GM18526 (cell line): ENCODE measurements around the gene DLG2.

Experiments used
- POLR2A ChIP-seq: IDR thresholded peaks from 3 replicates; pipeline ENCODE4 v1.6.1; 2011; ENCODE audit not compliant: insufficient read length; ENCODE audit errors: extremely low read depth

The DLG2 gene

DNA sequence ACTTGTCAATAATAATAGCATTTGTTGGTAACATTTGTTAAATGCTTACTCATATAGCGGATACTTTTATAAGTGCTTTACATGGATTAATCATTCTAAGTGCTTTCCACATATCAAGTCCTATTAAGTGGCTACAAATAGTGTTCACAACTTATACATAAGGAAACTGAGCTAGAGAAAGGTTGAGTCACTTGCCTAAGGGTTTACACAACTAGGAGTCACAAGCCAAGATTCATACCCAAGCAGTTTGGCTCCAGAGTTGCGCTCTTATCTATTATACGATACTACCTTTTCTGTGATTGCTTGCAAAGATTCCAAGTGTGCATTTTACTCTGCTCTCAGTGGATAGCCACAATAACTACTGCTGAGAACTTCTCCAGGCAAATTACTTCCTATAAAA is 2125.1 kb downstream of the DLG2 start:
- TF ChIP-seq POLR2A = no peak

DNA sequence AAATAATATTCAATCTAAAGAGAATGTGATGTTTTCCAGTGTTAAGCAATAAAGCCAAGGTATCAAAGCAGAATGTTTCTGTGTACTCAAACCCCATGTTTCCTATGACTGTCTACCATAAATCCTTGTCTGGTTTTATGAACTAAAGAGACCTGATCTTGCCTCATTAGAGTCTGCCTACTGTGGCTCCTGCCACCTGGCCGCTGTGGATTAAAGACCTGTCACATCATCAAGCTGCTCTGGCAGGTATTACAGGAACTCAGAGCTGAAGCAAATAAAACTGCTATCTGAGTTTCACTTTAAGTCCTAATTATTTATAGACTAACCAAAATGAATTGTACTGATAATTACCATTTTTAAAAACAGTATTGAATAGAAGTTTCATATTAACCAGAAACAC is 2133.2 kb downstream of the DLG2 start:
- TF ChIP-seq POLR2A = no peak

DNA sequence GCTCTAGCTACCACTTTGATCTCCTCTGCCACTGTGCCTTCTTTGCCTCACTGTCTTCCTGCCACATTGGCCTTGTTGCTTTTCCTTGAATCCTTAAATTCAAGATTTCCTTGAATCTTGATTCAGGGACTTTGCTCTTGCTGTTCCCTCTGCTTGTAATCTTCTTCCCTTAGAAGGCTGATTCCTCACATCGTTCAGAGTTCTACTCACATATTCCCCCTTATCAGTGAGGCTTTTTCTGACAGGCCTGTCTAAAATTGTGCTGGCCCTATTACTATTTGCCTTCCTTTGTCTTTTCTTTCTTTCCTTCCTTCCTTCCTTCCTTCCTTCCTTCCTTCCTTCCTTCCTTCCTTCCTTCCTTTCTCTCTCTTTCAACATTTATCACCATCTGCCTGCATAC is 2134.1 kb downstream of the DLG2 start:
- TF ChIP-seq POLR2A = no peak

DNA sequence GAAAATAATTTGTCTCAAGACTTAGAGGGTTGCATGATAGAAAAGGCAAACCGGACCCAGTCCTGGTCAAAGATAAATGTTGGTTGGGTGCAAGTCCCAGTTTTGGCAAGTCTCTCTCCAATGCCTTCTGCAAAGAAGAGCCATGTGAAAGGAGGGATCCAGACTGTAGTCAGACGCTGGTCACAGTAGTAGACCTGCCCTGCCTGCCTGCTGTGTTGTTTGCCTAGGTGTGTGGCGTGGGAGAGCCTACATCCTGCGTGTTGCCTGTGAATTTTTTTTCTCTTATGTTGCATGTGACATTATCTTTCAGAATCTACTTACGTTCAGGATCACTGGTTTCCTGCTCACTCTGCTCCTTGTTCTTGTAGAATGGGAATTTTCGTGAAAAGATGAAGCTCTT is 2143.3 kb downstream of the DLG2 start:
- TF ChIP-seq POLR2A = no peak

DNA sequence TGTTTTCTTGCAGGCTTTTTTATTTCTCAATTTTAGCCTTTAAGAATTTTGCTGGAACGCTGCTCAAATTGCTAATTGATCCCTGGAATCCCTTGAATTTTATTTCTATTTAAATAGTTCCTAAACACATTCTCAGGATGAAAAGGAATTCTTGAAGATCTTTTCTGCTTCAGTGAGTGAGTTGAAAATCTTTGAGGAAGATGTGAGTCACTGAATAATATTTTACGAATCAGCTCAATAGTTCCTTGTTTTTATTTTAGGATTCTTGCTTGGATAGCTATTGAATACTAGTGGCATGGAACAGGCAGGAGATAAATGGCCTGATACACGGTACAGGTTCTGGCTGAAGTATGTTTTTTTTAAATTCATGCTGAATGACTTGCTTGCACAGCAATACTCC is 2146.3 kb downstream of the DLG2 start:
- no peak for TF ChIP-seq POLR2A

DNA sequence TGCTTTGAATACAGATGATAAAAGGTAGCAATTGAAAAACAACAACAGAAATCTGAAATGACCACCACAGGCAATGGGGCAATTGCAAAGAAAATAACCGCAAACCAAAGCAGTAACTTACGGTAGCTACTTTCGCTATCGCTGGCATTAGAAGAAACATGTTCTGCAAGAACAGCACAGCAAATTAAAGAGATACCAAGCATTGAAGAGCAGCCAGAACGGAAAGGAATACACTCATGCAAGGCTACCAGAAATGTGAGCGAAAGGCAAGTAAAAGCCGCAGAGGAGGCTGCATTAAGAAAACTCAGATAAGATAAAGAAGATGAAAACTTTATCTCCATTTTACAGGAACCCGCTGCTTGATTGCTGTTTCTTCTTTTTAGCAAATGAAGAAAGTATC is 2146.9 kb downstream of the DLG2 start:
- TF ChIP-seq POLR2A = no peak

DNA sequence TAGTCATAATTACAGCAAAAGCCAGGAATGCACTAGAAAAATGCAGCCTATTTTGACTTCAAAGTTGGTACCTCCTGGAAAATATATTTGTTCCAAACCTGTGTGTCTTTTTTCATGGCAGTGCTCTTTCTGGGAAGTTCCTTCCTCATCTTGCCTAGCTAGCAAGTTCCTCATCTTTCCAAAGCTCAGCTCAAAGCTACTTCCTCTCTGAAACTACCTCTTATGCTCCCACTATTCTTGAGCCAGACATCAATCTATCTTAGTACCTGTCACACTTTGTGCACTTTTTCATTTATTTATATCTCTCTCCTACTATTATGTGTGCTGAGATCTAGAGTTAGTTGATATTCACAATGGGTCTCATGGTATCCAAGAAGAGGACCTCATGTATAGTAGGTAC is 2149.4 kb downstream of the DLG2 start:
- no peak for TF ChIP-seq POLR2A

DNA sequence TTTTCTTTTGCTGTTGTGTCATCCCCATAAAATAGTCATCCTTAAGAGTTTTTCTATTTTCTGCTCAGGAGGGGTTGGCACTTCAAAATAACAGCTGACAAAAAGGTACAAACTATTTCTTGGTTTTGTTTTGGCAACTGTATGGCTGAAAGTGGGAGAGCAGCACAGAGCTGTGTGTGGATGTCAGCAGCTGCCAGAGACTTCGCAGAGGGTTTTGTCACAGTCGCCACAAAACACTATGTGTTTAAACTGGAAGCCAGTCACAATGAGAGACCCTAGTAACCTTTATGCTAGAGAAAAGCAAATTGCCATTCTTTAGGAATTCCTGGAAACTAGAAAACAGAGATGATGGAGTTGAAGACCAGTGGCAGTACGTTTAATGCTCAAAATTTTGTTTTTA is 2151.4 kb downstream of the DLG2 start:
- no peak for TF ChIP-seq POLR2A

DNA sequence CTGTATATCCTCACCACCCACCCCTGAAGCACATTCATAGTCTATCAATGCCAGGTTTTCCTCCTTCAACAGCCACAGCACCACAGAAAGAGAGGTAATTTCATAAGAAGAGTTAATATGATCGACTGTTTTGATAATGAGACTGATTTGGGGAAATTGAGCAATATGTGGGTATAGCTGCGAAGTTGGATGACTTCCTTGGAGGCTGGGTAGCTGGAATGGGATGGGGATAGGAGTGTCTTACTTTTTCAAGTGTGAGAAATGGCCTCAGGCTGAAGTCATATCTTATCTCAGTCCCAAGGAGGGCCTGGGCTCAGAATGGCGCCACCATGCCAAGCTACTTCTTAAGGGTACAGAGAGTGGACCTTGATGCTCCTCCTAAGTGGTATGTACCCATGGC is 2153.4 kb downstream of the DLG2 start:
- TF ChIP-seq POLR2A = no peak

DNA sequence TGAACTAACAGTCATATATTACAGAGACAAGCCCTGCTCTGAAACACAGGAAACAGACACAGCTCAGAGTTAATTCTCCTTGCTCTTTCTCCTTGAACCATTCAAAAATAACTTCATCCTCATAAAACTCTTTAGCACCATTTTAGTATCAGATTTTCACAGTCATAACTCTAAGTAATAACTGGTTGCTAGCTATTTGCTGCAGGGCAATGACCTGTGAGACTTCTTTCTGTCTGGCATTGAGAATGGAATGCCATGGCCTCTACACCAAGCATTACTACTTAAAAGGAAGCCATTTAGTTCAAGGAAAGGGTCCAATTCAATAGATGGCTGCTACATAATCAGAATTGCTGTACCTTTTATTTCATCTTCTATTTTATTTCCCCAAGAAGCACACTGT is 2154.3 kb downstream of the DLG2 start:
- no peak for TF ChIP-seq POLR2A

DNA sequence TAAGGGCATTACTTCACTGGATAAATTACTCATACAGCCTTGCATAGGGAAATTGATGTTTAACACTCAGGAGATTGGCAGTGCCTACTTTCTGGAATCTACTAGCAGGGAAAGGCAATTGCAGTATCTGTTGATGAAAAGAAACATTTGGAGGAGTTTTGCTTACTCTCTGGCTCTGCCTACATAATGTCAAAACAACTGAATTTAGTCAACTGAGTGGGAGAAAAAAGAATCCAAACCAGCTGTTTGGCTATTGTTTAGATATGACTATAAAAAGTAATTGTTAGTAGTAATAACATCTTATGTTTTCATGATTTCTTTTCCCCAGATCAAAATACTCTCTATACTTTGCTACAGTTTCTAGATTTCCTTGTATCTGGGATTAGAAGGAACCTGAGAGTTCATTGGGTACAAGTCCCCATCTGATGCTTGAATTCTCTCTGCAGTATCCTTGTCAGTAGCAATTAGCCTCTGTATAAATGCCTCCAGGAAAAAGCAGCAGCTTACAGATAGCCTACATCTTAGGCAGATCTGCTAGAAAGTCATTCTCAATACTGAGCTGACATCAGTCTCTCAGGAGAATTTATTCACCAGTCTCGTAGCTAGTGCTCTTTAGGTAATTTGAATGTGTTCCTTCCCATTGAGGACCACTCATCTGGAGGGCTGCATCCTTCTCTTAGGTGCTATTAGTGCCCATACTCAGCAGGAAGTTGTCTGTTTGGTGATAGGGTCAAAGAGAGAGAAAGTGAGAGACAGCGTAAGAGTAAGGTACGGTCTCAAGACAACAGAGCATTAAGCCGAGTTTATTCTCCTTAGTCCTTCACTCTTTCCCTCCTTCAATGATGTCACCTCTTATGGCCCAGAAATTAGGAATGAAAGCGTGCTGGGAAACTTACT is 2155.1 kb downstream of the DLG2 start:
- no peak for TF ChIP-seq POLR2A

DNA sequence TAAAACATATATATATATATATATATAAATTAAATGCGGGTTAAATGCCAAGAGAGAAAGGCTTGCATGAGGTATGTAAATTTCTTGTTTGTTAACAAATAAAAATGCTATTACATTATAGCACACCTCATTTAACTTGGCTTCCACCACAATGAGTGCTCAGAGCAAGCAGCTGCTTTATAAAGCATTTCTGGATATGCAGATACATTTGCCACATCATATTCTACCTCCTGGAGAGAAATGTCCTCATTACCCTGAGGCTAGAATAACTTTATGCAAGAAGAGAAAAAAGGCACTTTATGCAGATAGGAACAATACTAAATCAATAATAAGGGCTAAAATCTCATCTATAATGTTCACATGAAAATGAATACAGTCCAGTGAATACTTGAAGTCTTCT is 2159.3 kb downstream of the DLG2 start:
- TF ChIP-seq POLR2A = no peak

DNA sequence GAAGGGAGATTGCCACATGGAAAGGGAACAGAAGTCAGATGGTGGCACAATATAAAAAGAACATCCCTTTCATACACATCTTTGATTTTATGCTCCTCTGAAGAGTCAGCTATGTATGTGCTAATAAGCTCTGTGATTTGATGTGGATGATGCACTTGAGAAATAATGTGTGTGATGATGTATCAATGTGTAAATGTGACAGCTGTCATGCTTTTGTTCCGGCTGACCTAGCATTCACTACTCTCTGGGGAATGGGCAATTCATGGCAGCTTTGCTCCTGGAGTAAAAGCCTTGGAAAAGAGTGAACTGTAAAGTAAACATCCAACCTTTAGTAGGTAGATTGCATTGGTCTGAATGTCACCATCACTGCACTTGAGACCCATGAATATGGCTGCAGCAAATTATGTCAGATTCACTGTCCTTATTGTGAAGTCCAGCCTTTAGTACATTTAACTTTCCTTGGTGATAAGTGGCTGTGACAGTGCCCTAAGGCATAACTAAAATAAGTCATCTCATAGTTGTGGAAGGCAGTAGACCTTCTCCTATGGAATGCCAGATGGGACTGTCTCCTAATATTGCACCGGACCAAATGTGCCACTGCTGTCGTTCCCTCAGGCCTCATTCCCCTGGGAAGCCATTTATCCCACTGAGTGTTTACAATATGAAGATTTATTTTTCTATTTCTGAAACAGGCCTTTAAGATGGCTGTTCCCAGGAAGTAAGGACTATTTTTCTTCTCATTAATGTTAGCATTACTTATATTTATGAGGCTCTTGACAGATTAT is 2162.8 kb downstream of the DLG2 start:
- TF ChIP-seq POLR2A = no peak

DNA sequence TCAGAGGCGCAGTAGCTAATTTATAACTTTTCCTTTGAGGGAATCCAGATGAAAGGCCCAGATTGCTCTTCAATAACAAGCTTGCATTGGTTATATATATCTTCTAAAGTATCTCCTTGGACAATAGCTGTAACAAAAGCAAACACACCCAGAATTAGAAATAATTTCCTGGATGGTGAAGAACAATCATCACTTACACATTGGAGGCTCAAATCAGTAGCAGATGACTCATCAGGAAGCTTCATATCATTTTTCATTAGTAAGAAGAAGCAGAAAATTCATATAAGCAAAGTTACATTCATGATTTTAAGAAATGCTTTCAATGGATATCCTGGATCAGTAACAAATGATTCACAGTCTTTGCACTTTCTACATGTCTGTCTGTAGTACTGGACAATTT is 2167.3 kb downstream of the DLG2 start:
- TF ChIP-seq POLR2A = no peak

DNA sequence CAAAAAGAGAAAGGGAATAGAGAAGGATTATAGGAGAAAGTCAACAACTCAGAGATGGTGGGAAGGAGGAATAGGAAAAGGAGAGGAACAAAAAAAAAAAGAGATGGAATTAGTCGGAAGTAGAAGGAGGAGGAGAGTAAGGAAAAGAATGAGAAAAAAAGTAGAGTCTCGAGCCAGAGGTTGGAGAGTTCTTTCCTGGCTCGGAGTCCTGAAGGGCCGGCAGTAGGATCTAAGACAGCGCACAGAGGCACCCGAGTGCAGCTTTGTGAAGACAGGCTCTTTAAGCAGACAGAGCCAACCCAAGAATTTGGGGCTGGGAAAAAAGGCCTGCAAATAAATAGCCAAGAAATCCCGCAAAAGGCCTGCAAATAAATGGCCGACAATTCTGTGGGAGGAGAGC is 2170.6 kb downstream of the DLG2 start:
- TF ChIP-seq POLR2A = no peak

DNA sequence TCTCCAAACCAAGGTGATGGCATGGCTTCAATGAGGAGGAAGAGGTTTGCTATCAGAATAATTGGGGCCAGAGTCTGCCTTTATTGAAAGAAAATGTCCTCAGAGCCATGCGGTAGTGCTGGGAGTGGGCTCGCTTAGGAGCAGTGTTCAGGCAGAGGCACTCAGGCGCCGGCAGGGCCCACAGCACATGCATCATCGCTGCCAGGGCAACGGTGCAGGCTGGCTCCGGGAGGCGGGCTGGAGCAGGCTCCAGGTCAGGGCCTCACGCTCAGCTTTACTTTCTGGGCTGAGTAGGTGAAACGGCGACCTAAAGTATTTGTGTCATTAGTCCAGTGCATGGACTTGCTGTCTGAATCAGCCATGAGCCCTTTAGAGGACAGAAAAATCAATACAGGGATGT is 2171.1 kb downstream of the DLG2 start:
- no peak for TF ChIP-seq POLR2A
